H9 (cell line): Measurements from ENCODE around the gene TCF23. TPM values are rescaled to one million over a fixed set of nuclear protein-coding genes. Genes with fewer than 3 reads are reported as not detected.

Experiments used
- DNase-seq: peaks from one replicate; pipeline ENCODE4 v3.0.0-alpha.2; 2017
- H2AFZ ChIP-seq: one replicate; pipeline ENCODE4 v1.6.1; 2013; ENCODE audit warnings: mild to moderate bottlenecking, low read length, control low read depth, moderate library complexity
- H2AK5ac ChIP-seq: 2 replicates; pipeline ENCODE4 v1.6.1; 2013; ENCODE audit warnings: low read length, control low read depth, mixed read lengths; ENCODE audit not compliant: insufficient read length
- H2BK120ac ChIP-seq: one replicate; pipeline ENCODE4 v1.6.1; 2013; ENCODE audit warnings: low read depth, mild to moderate bottlenecking, low read length, control low read depth, inconsistent platforms; ENCODE audit not compliant: poor library complexity, severe bottlenecking
- H2BK12ac ChIP-seq: 2 replicates; pipeline ENCODE4 v1.6.1; 2013; ENCODE audit warnings: low read length, control low read depth, mixed read lengths, low read depth; ENCODE audit not compliant: insufficient read length
- H2BK15ac ChIP-seq: 2 replicates; pipeline ENCODE4 v1.6.1; 2013; ENCODE audit warnings: low read depth, low read length, control low read depth
- H2BK20ac ChIP-seq: one replicate; pipeline ENCODE4 v1.6.1; 2013; ENCODE audit warnings: low read depth, mild to moderate bottlenecking, low read length, control low read depth, inconsistent platforms; ENCODE audit not compliant: poor library complexity, severe bottlenecking
- H2BK5ac ChIP-seq: 2 replicates; pipeline ENCODE4 v1.6.1; 2013; ENCODE audit warnings: low read length, control low read depth, mixed read lengths; ENCODE audit not compliant: insufficient read length
- H3K14ac ChIP-seq: 2 replicates; pipeline ENCODE4 v1.6.1; 2013; ENCODE audit warnings: low read length, control low read depth; ENCODE audit not compliant: insufficient read depth
- H3K18ac ChIP-seq: 2 replicates; pipeline ENCODE4 v1.6.1; 2013; ENCODE audit warnings: low read depth, mild to moderate bottlenecking, mixed read lengths, low read length, control low read depth; ENCODE audit not compliant: insufficient read length
- H3K23ac ChIP-seq: 2 replicates; pipeline ENCODE4 v1.6.1; 2013; ENCODE audit warnings: low read length, control low read depth, mixed read lengths, low read depth; ENCODE audit not compliant: insufficient read length
- H3K23me2 ChIP-seq: 2 replicates; pipeline ENCODE4 v1.6.1; 2013; ENCODE audit warnings: low read depth, mild to moderate bottlenecking, mixed read lengths, low read length, control low read depth; ENCODE audit not compliant: insufficient read length, poor library complexity, severe bottlenecking
- H3K27ac ChIP-seq: 2 replicates; pipeline ENCODE4 v1.5.1; 2013; ENCODE audit warnings: low read length, control low read depth, mixed read lengths, low read depth; ENCODE audit not compliant: insufficient read length
- H3K27me3 ChIP-seq: 2 replicates; pipeline ENCODE4 v1.6.1; 2013; ENCODE audit warnings: low read length, control low read depth, inconsistent platforms; ENCODE audit not compliant: insufficient read depth
- H3K4ac ChIP-seq: 2 replicates; pipeline ENCODE4 v1.6.1; 2013; ENCODE audit warnings: low read depth, mild to moderate bottlenecking, control low read depth, inconsistent platforms, low read length, moderate library complexity
- H3K4me1 ChIP-seq: 2 replicates; pipeline ENCODE4 v1.6.1; 2013; ENCODE audit warnings: low read length, control low read depth, inconsistent platforms; ENCODE audit not compliant: insufficient read depth
- H3K4me2 ChIP-seq: 2 replicates; pipeline ENCODE4 v1.6.1; 2013; ENCODE audit warnings: low read length, control low read depth, mixed read lengths; ENCODE audit not compliant: insufficient read length, insufficient read depth
- H3K56ac ChIP-seq: 2 replicates; pipeline ENCODE4 v1.6.1; 2013; ENCODE audit warnings: low read depth, mild to moderate bottlenecking, mixed read lengths, low read length, control low read depth; ENCODE audit not compliant: insufficient read length
- H3K79me1 ChIP-seq: 2 replicates; pipeline ENCODE4 v1.6.1; 2013; ENCODE audit warnings: low read depth, mild to moderate bottlenecking, moderate library complexity, low read length, control low read depth, inconsistent platforms; ENCODE audit not compliant: insufficient read depth, poor library complexity, severe bottlenecking
- H3K79me2 ChIP-seq: 2 replicates; pipeline ENCODE4 v1.6.1; 2013; ENCODE audit warnings: low read length, control low read depth, inconsistent platforms; ENCODE audit not compliant: insufficient read depth
- H3K9ac ChIP-seq: 2 replicates; pipeline ENCODE4 v1.6.1; 2013; ENCODE audit warnings: low read length, control low read depth, mixed read lengths; ENCODE audit not compliant: insufficient read length; ENCODE audit errors: extremely low read depth
- H3K9me3 ChIP-seq: one replicate; pipeline ENCODE4 v1.6.1; 2013; ENCODE audit warnings: low read depth, low read length, inconsistent platforms; ENCODE audit not compliant: control insufficient read depth
- H3T11ph ChIP-seq: one replicate; pipeline ENCODE4 v1.6.1; 2013; ENCODE audit warnings: mild to moderate bottlenecking, low read length, control low read depth, inconsistent platforms
- H4K20me1 ChIP-seq: one replicate; pipeline ENCODE4 v1.6.1; 2013; ENCODE audit not compliant: control insufficient read depth, insufficient read length, insufficient read depth
- H4K5ac ChIP-seq: 2 replicates; pipeline ENCODE4 v1.6.1; 2013; ENCODE audit warnings: low read depth, mild to moderate bottlenecking, mixed read lengths, low read length, control low read depth; ENCODE audit not compliant: insufficient read length
- H4K8ac ChIP-seq: replicated peaks from 2 replicates; pipeline ENCODE4 v1.6.1; 2013; ENCODE audit warnings: low read length, control low read depth, mixed read lengths, low read depth; ENCODE audit not compliant: insufficient read length
- H4K91ac ChIP-seq: 2 replicates; pipeline ENCODE4 v1.6.1; 2013; ENCODE audit warnings: low read depth, mild to moderate bottlenecking, moderate library complexity, mixed read lengths, low read length, control low read depth; ENCODE audit not compliant: insufficient read length
- H3K27ac Mint-ChIP-seq, 3 experiments: 2 replicates in 2 of 3; 3 replicates in 1 of 3; pipeline ENCODE4 v1.8.0; 2020 to 2021; ENCODE audit warnings: mixed read lengths in 3 of 3, mild to moderate bottlenecking in 1 of 3, moderate library complexity in 1 of 3
- H3K27me3 Mint-ChIP-seq: 2 replicates; pipeline ENCODE4 v1.8.0; 2021; ENCODE audit warnings: low read depth, mild to moderate bottlenecking, moderate library complexity, mixed read lengths
- H3K36me3 Mint-ChIP-seq, 3 experiments: 2 replicates in 2 of 3; 3 replicates in 1 of 3; pipeline ENCODE4 v1.8.0; 2020 to 2021; ENCODE audit warnings: low read depth in 3 of 3, mixed read lengths in 3 of 3; ENCODE audit not compliant: insufficient read depth in 1 of 3
- H3K4me1 Mint-ChIP-seq, 2 experiments: 2 replicates each; pipeline ENCODE4 v1.8.0; 2020; ENCODE audit warnings: mixed read lengths in 2 of 2
- H3K4me3 Mint-ChIP-seq, 2 experiments: 2 replicates in 1 of 2; 3 replicates in 1 of 2; pipeline ENCODE4 v1.8.0; 2020 to 2021; ENCODE audit warnings: mild to moderate bottlenecking in 2 of 2, mixed read lengths in 2 of 2, moderate library complexity in 1 of 2
- H3K9me3 Mint-ChIP-seq, 2 experiments: 2 replicates in 1 of 2; 3 replicates in 1 of 2; pipeline ENCODE4 v1.8.0; 2020; ENCODE audit warnings: mild to moderate bottlenecking in 2 of 2, mixed read lengths in 2 of 2, moderate library complexity in 1 of 2
- WGBS: extraction: QIAGEN DNeasy Blood & Tissue Kit; methylation state at CpG from one replicate; pipeline ENCODE4 v1.1.7; 2013; ENCODE audit warnings: missing lambda C conversion rate, low lambda C conversion rate, mixed read lengths; ENCODE audit not compliant: insufficient read length; ENCODE audit errors: extremely low coverage; 5-methylcytosine and 5-hydroxymethylcytosine counted together
- total RNA-seq: library from RNA; stranded (reverse); gene quantifications from 2 replicates; pipeline ENCODE4 v1.2.1, GENCODE V29; 2021
- TF ChIP-seq, protein P1 (sequence below): fragments of 200-600 bp; sonication (generic); conservative IDR thresholded peaks from 3 replicates; pipeline ENCODE4 v1.8.0; 2021; ENCODE audit warnings: antibody characterized with exemption, mild to moderate bottlenecking

The TCF23 gene
- total RNA-seq, 1 experiment from 2014 or later = not detected

DNA sequence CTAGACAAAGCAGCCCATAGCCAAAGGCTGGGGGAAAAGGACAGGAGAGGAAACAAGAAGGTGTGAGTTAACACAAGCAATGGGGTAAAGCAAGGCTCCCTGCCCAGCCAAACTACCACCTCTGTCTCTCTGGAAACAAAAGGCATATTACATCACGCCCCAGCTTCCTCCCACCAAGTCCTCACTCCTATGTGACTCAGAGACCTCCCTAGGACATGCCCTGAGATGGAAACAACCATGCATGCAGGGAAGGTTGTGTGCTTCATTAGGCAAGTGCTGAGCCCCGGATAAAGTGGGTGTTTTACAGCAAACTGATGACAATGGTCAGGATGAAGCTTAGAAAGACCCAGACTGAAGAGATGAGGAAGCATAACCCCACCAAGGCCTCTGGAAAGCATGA lies 54.0 kb downstream of the TCF23 start:
- Histone ChIP-seq H2BK5ac (no peak overlapping the region), H4K8ac (no peak overlapping the region), H2BK120ac (no peak overlapping the region), H3K27ac (no peak overlapping the region), H3K4me2 (no peak overlapping the region), H3K27me3 (no peaks in the 10 kb centered on the region), H3T11ph (no peak overlapping the region), H3K56ac (no peak overlapping the region), H3K9ac (no peak overlapping the region), H3K4ac (no peak overlapping the region), H4K20me1 (no peaks in the 10 kb centered on the region), H4K5ac (no peak overlapping the region), H3K4me1 (no peaks in the 10 kb centered on the region), H2AK5ac (no peak overlapping the region), H3K79me2 (no peaks in the 10 kb centered on the region), H2BK15ac (no peak overlapping the region), H2BK20ac (no peak overlapping the region), H3K14ac (no peak overlapping the region), H2AFZ (no peak overlapping the region), H2BK12ac (no peak overlapping the region), H3K23ac (no peak overlapping the region), H3K9me3 (no peaks in the 10 kb centered on the region), H3K79me1 (no peaks in the 10 kb centered on the region), H3K18ac (no peak overlapping the region), H3K23me2 (no peaks in the 10 kb centered on the region), H4K91ac (no peak overlapping the region)
- TF ChIP-seq, protein P1, sequence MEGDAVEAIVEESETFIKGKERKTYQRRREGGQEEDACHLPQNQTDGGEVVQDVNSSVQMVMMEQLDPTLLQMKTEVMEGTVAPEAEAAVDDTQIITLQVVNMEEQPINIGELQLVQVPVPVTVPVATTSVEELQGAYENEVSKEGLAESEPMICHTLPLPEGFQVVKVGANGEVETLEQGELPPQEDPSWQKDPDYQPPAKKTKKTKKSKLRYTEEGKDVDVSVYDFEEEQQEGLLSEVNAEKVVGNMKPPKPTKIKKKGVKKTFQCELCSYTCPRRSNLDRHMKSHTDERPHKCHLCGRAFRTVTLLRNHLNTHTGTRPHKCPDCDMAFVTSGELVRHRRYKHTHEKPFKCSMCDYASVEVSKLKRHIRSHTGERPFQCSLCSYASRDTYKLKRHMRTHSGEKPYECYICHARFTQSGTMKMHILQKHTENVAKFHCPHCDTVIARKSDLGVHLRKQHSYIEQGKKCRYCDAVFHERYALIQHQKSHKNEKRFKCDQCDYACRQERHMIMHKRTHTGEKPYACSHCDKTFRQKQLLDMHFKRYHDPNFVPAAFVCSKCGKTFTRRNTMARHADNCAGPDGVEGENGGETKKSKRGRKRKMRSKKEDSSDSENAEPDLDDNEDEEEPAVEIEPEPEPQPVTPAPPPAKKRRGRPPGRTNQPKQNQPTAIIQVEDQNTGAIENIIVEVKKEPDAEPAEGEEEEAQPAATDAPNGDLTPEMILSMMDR = no peak
- no peak overlapping the region for H3K4me3 Mint-ChIP-seq
- H3K27ac Mint-ChIP-seq = peak overlapping the region in 1 of 3 experiments; percentile 3; a peak in 1 of 7 replicates
- no peaks in the 10 kb centered on the region for H3K27me3 Mint-ChIP-seq
- H3K4me1 Mint-ChIP-seq = peaks cover 0 to under 1% of the 10 kb centered on the region in 2 experiments; a peak in 1 of 4 replicates
- H3K36me3 Mint-ChIP-seq = peaks cover 57 to 92% (median 83%) of the 10 kb centered on the region in 3 experiments
- WGBS = no CpG with 5 or more reads among the region's 2 CpGs
- no peak for DNase-seq
- H3K9me3 Mint-ChIP-seq = no peaks in the 10 kb centered on the region
